HG02981 (cell line): ENCODE data around the gene APRT.
"Not testable (repeated sequence)": the region's sequence is repeated elsewhere in the genome, so short reads cannot be mapped to it uniquely, and the experiment has no call there.

Source experiments
- ATAC-seq: cut with Tn5 transposase; IDR thresholded peaks from one replicate; pipeline ENCODE4 v1.9.1; 2021; ENCODE audit warnings: mild to moderate bottlenecking, moderate library complexity; ENCODE audit not compliant: unreplicated experiment

APRT gene

DNA sequence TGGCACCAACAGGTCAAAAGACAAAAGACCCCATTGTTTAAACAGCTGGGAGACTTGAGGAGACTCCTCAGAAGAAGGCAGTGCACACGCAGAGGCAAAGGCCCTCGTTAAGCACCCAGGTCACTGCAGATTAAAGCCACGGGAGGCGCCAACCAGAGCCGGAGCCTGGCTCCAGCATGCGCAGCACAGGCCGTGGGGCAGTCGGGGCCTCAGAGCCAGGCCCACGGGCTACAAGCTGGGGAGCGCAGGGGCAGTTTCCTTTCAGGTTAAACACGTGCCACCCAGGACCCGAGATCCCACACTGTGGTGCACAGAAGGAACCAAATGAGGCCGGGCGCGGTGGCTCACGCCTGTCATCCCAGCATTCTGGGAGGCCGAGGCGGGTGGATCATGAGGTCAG lies 35.9 kb downstream of the APRT start:
- ATAC-seq: no peak

DNA sequence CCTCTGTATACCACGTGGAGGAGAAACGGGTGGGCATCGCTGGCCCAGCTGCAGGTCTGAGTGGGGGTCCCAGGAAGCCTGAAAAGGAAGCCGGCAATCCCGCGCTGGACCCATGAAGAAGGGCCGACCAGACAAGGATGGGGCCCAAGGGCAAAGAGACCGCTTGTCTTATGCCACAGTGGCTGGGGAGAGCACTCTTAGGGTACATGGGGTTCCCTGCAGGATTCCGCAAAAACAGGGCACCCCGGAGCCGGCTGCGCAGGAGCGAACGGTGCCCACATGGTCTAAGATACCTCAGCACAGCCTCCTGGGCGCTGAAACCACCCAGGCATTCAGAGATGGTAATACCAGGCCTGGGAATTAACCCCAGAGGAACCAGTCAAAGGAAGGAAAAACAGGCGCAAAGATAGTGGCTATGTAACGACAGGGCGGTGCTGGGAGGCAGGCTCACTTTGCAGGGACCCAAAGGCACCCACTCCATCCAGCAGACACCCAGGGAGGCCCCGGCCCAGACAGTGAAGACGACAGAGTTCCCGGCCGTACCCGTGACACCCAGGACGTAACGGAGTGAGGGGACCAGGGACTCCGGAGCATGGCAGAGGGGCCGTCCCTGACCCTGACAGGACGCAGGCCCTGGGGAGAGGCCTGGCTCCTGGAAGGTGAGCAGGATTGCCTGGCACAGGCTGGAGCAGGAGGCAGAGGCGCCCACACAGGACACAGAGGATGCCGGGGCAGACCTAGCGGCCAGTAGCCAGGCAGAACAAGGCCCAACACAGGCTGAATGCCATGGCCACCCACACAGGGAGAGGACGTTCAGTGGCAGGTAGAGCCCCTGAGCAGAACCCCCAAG lies 37.0 kb downstream of the APRT start:
- no peak for ATAC-seq

DNA sequence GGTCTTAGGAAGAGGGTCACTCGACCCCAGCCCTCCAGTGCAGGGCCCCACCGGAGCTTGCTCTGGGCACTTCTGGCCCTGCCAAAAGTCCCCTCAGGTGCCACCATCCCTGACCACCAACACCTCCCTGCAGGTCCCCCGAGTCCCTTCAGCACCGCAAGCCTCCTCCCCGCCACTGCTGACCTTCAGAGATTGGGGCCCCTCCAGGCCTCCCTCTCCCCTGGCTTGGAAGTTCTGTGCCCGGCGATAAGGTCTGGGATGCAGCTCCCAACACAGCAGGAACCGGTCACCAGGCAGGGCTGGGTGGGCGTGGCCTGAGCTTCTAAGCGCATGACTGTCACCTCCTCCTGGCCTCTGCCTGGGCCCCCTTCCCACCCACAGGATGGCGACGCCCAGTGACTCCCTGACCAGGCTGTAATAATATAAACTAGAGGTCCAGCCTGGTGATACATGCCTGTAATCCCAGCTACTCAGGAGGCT lies 37.9 kb downstream of the APRT start:
- ATAC-seq: no peak

DNA sequence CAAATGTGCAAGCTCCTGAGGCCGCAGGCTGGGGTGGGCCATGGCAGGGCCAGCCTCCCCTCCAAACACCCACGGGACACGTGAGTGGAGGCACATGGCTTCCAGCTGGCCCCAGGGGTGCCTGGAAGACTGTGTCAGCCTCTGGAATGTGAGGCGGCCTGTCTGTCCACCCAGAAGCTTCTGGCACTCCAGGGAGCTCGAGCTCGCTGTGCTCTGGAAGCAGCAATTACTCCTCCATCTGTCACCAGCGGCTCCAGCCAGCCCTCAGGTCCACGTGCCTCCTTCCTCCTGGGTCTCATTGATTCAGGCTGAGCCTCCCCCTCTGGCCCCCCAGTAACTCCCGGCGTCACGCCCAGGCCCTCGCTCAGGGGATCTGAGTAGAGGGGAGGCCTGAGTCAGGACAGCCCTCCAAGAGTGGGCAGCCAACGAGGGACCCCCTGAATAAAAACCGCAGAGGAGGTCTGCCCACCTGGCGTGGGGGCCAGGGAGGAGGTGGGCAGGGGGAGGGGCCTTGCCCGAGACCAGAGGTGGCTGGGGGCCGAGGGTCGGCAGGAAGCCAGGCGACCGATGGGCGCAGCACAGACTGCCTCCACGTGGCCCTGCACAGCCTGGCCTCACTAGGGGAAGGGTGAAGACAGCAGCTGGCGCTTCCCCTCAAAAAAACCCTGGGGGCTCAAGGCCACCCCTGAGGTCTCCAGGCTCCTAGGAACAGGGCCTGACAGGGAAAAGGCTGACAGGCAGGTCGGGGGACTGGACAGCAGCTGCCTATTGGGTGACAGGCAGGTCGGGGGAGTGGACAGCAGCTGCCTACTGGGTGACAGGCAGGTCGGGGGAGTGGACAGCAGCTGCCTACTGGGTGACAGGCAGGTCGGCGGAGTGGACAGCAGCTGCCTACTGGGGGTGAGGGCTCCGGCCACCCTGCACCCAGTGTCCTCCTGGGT lies 38.6 kb downstream of the APRT start:
- no peak for ATAC-seq

DNA sequence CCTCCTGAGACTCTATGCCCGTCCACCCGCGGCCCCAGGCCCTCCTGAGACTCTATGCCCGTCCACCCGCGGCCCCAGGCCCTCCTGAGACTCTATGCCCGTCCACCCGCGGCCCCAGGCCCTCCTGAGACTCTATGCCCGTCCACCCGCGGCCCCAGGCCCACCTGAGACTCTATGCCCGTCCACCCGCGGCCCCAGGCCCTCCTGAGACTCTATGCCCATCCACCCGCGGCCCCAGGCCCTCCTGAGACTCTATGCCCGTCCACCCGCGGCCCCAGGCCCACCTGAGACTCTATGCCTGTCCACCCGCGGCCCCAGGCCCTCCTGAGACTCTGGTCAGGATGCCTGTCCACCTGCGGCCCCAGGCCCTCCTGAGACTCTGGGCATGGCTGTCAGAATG lies 39.9 kb downstream of the APRT start:
- not testable (repeated sequence) for ATAC-seq

DNA sequence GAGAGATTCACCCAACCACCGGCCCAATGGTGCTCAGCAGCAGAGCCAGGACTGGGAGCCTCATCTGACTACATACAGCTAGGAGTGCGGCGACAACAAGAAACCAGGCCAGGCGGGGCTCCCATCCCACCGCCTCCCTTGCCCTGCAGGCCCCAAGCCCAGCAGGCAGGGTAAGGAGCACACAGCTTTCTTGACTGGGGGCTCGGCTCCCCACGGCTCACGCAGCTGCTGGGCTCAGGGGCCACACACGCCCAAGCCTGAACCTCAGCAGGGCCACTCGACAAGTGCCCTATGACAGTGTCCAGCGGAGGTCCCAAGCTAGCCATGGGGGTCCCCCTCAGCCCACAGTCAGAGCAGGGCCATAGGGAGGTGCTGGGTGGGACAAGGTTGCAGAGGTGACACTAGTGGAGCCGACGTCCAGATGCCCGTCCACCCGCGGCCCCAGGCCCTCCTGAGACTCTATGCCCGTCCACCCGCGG lies 40.4 kb downstream of the APRT start:
- ATAC-seq: no peak

DNA sequence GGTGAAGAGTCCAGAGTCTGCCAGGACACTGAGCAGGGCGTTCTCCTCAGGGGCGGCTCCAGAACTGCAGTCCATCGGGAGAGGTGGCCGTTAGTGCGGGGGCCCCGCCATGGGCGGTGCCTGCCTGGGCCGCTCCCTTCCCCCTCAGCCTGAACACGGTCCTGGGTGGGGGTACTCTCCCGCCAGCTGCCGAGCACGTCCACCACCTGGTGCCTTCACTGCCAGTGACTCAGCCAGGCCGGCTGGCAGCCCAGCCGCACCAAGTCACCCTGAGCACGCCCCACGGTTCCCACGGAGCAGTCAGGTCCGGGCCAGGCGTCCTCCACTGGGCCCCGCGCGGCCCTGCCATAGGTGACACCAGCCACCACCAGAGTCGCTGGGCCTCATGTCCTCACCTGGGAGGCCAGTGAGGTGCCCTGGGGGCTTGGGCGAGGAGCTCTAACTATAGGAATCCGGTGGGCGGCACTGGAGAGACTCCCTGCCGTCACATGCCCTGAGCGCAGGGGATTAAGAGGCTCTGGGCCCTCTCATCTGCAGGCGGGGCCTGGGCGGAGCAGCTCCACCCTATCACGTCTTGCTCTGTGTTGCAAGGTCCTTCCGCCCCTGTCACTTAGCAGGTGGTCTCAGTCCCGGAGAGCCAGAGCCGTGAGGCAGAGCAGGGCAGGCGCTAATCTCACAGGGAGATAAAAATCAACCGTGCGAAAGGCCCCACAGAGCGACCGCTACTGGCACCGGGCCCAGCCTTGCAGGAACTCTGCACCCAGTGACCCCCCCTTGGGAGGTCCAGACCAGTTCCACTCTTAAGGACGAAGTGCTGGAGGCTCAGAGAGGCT lies 41.1 kb downstream of the APRT start:
- peak; percentile 56 for ATAC-seq

DNA sequence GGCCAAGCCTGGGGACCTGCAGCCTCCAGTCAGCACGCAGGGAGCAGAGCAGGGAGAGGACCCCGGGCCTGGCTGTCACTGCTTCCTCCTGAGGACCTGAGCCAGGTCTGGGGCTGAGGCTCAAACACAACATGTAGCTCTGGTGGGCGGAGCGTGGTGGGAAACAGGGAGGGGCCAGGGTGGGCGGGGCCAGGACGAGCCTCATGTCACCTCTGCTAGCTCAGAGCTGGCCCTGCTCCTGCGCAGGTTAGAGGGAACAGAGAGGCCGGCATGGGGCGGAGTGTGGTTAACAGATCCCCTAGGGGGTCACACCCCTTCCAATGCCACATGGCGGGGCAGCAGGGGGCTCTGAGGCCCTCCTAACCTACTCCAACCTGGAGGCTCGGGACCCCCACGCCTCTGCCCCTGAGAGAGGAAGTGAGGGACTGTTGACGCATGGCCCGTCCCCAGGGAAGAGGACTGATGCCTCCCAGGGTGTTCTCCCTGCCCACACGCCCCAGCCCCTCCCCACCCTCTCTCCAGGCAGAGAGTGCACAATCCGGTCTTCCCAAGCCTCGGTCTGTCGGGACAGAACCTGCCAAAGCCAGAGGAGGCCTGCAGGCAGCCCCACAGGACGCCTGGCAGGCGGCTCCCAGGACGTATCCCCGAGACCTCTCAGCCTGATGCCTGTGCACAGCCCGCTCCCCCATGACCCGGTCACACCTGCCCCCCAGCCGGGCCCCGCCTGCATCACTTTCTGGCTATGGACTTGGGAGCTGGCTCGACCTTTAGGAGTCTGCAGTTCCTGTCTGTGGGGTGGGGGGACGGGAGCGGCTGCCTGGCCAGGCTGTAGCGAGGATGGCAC lies 41.9 kb downstream of the APRT start:
- no peak for ATAC-seq

DNA sequence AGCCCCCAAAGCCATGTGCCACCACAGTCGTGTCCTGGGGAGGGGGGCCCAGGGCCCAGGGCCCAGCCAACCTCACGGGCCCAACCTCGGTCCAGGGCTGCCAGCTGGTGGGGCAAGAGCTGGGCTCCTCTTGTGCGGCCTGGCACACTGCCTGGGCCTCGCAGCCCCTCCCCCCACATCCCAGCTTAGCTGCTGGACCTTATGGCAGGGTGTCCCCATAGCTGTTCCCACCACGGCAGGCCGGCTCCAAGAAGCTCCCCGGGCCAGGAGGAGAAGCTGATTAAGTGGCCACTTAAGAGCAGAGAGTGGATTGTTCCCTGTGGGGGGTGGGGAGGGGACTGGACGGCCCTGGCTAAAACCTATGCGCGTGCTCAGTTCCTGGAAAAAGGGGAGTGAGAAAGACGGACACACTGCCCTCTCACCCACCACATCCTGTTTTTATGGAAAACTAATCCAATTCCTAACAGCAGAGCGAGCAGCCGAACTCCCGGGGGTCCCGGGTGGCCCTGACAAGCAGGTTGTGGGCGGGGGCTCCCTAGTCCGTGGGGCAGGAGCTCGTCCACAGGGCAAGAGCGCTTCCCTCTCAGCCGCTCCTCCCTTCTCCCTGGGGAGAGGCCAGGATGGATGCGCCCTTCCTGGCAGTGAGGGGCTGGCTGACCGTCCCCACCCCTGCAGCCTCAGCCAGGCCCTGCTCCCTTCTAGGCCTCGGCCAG lies 43.5 kb downstream of the APRT start:
- ATAC-seq: no peak

DNA sequence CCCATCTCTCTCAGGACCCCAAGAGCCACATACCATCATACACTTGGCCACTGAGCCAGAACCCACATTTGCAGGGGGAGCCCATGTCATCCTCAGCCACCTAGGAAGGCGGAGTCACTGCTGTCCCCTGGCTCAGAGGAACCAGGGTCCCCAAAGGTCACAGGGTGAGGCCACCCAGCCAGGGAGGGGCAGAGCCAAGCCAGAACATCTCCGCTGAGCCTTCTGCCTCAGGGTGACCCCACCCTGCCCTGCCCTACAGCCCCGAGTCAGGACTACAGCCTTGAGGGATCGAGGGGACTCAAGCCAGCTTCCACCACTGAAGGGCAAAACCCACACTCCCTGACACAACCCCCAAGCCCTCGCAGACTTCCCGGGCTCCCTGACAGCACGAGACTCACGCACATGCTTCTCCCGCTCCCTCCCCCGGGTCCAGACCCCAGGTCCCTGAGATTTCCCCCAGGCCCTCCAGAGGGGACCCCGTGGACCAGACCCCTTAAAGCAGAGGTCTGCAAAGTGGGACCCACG lies 44.1 kb downstream of the APRT start:
- no peak for ATAC-seq

DNA sequence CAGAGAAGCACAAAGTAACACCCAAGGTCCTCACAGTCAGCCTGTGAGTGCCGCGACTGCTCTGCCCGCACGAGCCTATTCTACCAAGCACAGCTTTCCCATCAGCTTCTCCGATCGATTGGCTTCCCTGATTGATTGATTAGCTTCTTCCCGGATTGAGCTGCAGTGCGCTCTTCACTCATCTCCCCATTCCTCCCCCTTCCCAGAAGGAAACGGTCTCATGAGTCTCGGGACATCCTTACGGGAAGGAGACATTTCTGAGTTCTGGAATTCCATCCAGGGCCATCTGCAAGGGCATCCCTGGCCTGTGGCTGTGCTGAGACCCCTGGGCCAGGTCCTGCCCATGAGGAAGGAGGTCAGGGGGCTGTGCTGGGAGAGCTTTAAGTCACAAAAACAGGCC lies 44.8 kb downstream of the APRT start:
- no peak for ATAC-seq

DNA sequence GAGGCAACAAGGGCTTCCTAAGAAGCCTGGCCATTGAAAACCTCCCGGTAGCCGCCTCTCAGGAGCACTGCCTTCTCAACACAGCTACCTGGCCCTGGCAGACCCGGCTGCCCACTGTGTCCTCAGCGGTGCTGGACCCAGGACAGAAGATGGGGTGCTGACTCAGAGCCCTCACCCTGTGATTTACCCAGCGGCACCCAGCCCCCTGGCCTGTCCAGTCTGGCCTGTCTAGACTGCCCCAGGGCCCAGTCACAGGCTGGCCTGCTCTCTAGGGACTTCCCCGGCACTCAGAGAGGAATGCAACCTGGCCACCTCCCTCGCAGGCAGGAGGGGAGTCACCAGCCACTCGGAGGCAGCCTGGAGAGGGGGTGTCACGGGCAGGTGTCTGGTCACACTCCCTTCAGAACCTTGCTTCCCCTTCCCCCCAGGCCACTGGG lies 46.8 kb downstream of the APRT start:
- ATAC-seq: no peak

DNA sequence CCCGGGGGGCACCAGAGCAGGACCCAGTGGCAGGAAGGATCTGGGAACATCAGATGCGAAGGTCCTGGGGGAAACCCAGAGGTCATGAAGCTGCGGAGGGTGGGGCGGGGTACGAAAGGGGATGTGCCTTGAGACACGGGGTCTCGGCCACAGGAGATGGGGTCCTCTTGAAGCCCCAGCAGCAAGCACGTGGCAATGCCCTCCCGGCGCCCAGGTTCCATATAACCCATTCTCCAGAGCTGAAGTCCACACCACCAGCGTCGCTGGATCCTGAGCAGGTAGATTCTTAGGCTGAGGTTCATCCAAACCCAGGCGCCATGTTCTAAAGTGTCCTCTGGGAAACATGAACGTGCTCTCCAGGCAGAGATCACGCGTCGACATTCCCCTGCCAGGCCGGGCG lies 47.6 kb downstream of the APRT start:
- no peak for ATAC-seq

DNA sequence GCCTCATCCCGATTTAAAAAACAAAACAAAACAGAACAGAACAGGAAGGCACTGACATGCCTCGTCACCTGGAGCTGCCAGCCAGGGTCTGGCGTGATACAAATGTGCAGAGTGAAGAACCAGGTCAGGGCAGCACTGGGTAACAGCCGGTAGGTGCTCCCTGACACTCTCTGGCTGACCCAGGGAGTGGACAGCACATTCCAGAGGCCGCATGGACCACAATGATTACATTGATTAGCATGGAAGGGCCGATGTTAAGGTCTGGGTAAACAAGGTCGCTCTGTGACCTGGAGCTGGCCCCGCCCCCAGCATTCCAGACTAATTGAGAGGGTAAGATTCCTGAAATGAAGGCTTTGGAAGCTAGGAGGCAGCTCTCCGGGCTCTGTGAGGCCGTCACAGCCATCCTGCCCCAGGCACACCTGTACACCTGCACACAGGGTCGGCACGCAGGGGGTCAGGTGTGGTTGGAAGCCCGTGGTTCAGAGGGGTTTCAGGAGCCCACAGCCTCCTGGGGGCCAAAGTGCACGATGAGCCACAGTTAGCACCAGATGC lies 48.1 kb downstream of the APRT start:
- no peak for ATAC-seq

DNA sequence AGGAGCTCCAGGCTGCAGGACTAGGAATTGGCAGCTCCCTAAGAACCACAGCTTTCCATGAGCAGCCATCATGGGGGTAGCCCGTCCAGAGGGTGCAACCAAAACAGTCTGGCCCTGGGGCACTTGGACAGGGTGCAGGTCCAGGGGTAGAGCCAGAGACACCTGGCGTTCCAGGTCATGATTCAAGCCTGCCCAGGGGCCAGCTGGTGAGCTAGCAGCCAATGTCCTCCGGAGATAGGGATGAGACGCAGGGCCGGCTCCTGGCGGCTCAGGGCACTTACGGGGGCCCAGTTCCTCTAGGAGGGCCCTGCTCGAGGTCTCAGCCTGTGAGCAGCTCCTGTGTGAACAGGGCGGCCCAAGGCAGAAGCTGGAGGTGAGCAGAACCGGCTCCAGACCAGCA lies 48.8 kb downstream of the APRT start:
- ATAC-seq: no peak

DNA sequence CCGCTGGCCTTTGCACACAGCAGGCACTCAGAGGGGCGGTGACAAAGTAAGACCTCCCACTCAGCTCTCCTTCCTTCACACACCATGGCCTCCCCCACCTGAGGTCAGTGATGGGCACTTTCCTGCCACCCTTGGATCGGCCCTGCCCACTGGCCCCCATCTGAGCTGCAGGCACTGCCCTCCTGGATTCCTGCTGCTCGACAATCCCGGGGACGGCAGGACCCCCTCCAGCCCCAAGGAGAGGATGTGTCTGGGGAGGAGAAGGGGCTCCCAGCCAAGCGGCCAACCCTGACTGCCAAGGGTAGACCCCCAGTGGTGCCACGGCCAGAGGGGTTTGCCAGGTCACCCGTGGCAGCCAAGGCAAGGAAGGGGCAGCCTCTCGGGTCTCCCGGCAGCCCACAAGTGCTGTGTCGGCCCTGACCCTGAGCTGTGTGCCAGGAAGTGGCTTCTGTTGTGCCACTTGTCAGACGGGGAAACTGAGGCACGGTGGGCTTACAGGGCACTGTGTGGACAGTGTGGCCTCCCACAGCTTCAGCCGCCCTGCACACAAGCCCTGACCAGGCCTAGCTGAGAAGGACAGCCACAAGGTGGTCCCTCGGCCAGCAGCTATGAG lies 49.4 kb downstream of the APRT start:
- no peak for ATAC-seq

DNA sequence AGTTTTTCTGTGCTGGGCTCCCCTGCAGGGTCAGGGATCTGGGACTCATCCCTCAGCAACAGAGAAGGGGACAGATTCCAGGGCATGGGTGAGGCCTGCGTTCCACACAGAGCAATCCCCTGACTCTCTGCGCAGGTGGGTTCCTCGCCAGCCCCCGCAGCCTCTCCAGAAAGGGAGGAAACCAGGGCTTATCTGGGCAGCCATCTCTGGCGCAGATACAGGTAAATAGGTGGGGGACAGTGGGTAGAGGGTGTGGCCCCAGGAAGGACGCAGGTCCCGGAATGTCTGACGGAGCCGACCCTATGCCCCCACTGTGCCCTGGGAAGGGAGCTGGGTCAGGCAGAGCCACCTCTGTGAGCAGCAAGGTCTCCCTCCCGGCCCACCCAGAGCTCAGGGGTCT lies 49.9 kb downstream of the APRT start:
- no peak for ATAC-seq

DNA sequence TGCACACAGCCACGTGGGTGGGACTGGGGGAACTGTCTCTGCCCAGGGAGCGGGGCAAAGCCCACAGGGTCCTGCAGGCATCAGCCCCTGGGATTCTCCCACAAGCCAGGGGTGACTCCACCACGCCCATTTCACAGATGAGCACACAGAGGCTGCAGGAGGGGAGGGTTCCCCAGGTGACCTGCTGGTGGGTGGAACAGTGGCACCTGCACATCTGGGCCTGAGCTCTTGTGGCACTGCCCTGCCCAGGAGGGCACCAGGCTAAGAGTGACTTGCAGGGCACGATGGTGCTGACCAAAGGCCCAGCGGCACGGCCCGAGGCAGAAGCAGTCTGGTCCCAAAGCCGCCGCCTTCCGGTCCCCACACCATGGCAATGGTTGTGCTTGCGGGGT lies 50.6 kb downstream of the APRT start:
- ATAC-seq: no peak
